Measurements from ENCODE around the gene ESYT2. TPM values are rescaled to one million over a fixed set of nuclear protein-coding genes. Genes with fewer than 3 reads are reported as not detected.

The ESYT2 gene
- total RNA-seq, 1 donor from 2014 or later, result 137 TPM

DNA sequence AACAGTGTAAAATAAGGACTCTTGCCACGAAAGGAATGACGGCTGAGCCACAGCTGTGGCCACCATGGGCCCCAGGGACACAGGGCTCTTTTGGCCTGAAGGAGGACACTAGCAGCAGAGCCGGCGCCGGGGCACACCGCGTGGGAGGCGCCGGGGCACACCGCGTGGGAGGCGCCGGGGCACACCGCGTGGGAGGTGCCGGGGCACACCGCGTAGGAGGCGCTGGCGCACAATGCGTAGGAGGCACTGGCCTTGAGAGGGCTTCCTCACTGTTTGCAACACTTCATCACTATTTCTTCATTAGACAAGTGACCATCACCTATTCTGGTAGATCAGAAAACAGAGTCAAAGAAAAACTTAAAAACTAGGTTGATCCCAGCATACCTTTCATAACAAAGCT, 23.4 kb downstream of the ESYT2 start:
- peak; percentile 67 for DNase-seq (ENCODE audit: low read depth)

DNA sequence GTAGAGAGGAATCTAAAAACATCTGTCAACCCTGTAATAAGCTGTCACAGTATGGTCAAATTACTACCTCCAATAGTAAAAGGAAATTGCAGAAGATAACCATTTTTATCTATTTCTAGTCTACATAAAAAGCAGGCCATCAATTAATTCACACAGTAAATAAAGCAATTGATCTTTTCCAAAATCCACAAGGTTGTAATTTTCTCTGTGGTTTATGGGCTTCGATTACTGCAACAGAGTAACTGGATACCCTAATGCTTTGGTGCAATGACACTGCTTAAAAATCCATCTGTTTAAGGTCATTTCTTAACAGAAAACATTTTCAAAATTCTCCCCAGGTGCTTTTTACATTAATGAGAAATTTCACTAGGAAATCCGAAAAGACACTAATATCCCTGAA, 23.9 kb downstream of the ESYT2 start:
- DNase-seq (ENCODE audit: low read depth), result no peak

GRCh38 chr7:158804335-158804734, 25.0 kb downstream of the ESYT2 start:
- DNase-seq (ENCODE audit: low read depth), result no peak

DNA sequence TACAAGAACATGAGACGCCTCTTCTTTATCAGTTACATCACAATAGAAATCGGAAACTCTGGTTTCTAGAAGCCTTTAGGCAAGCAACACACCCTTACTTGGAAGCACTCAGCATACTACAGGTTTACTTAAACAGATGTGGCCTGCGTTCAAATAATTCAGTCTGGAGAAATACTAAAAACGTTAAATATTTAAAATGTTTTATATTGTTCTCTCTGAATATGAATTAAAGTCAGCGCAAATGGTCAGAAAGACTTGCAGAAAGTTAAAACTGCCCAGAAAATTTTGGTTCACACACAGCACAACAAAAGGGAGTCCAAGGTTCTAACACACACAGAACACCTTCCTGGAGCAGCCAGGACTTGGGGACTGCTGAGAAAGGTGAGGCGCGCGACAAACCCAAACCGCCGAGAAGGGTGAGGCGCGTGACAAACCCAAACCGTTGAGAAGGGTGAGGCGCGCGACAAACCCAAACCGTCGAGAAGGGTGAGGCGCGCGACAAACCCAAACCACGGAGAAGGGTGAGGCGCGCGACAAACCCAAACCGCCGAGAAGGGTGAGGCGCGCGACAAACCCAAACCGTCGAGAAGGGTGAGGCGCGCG, 25.8 kb downstream of the ESYT2 start:
- no peak for DNase-seq (ENCODE audit: low read depth)

DNA sequence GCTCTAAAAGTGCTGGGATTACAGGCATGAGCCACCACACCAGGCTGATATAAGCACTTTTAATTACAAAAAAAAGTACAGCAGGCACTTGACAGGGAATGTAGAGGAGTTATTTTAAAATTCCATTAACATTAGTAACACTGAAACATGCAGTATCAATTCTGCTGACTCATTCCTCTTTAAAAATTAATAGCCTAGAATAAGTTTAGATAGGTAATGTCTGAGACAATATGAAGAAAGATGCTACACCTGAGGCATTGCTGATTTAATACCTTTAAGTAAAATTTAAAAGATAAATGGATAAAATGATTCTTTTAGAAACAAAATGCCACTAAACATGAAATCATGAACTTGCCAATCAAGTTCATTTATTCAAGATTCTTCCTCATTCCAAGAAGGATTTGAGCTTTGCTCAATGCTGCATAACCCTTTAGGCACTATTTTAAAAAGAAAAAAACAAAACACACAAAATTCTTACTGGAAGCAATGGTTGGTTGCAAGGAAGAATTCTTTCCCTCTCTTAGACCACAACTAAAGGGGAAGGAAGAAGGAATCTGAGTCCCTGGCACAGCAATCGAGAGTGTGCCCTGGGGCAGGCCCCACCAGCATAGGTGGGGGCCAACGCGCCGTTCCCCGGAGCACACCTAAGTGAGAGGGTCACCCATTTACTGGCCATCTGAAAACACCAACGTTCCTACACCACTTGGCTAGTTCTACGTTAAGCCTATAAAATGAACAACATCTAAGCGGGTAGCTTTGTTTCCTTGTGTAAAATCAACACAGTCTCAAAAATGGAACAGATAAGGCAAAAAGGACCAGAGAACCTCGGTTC, 26.6 kb downstream of the ESYT2 start:
- no peak for DNase-seq (ENCODE audit: low read depth)

GRCh38 chr7:158798741-158799140, 30.6 kb downstream of the ESYT2 start:
- DNase-seq (ENCODE audit: low read depth), result no peak

- no peak for DNase-seq (ENCODE audit: low read depth)
Observed at GRCh38 chr7:158796667-158797066, 32.6 kb downstream of the ESYT2 start.

DNA sequence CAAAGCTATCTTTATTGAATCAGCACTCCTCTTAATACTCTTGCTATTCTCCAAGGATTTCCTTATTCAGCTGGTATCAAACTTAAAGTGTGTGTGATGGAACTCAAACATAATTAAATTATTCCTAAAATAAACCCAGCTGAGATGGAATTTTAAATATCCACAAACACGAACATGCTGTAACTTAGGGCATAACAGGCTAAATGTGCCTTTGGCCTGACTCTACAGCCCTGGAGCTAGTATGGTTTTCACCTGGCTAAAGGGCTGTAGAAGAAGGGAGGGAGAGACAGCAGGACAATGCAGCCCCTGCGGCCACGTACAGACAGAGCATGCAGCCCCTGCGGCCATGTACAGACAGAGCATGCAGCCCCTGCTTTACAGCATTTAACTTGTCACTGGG, 34.0 kb downstream of the ESYT2 start:
- no peak for DNase-seq (ENCODE audit: low read depth)

DNA sequence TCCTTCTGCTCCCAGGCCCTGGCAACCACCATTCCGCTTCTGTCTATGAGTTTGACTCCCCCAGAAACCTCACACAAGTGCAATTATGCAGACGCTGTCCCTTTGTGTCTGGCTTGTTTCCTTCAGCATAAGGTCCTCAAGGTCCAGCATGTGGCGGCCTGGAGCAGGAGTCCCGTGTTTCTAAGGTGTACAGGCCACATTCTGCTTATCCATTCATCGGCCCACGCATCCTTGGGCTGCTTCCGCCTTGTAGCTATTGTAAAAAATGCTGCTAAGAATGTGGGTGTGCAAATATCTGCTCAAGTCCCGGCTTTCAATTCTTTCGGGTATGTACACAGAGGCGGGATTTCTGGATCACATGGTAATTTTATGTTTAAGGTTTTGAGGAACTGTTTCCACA, 38.2 kb downstream of the ESYT2 start:
- no peak for DNase-seq (ENCODE audit: low read depth)

DNA sequence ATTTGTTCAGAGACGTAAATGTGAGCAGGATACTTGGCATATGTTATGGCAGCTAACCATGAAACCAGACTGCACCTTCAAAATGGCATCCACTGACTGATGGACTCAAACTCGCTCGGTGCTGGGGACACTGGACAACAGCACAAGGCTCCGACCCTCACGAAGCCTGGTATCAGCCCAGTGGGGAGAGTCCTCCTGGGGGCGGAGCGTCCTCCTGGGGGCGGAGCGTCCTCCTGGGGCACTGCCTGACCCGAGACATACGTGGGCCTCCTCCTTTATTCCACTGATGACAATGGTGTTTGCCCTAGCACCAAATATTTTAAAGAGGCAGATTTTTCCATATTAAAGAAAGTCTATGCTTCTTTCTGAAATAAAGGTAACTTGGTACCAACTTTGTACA, 39.5 kb downstream of the ESYT2 start:
- DNase-seq (ENCODE audit: low read depth), result no peak

DNA sequence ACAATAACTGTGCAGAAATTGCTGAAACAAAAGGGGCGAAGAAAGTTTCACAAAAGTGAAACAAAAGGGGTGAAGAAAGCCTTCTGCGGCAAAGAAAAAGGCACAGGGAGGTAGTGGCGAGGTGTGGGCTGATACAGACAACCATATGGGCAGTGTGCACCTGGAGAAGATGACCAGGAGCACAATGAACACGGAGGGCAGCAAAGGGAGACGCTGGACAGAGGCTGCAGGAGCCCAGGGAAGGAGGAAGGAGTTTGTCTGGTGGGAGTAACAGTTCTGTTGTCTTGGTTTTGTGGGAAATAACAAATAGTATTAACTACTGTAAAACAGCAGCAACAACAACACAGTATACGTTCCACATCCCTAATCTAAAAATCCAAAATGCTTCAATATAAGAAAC, 42.4 kb downstream of the ESYT2 start:
- no peak for DNase-seq (ENCODE audit: low read depth)

- DNase-seq (ENCODE audit: low read depth), result no peak
Observed at GRCh38 chr7:158784270-158784669, 45.0 kb downstream of the ESYT2 start.

DNA sequence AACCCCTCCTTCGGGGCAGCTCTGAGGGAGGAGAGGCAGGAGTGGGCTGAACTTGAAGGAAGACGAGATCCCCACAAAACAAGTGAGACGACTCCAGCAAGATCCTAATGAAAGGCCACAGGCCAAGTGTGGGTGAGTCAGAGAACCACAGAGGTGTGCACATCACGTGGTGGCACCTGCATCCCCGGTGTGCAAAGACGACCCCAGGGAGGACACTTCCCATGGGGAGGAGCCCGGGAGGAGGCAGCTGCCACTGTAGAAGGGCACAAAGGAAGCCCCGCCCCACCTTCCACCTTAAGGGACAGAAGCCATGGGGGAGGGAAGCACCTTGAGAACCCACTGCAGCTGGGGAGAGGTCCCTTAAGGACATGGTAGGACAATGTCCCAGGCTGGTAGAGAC, 45.7 kb downstream of the ESYT2 start:
- peak; percentile 18 for DNase-seq (ENCODE audit: low read depth)

GRCh38 chr7:158782761-158783401, 46.4 kb downstream of the ESYT2 start:
- peak; percentile 95 for DNase-seq (ENCODE audit: low read depth)

- no peak for DNase-seq (ENCODE audit: low read depth)
Observed at GRCh38 chr7:158781974-158782664, 47.2 kb downstream of the ESYT2 start.

GRCh38 chr7:158781217-158781973, 47.9 kb downstream of the ESYT2 start:
- no peak for DNase-seq (ENCODE audit: low read depth)

DNA sequence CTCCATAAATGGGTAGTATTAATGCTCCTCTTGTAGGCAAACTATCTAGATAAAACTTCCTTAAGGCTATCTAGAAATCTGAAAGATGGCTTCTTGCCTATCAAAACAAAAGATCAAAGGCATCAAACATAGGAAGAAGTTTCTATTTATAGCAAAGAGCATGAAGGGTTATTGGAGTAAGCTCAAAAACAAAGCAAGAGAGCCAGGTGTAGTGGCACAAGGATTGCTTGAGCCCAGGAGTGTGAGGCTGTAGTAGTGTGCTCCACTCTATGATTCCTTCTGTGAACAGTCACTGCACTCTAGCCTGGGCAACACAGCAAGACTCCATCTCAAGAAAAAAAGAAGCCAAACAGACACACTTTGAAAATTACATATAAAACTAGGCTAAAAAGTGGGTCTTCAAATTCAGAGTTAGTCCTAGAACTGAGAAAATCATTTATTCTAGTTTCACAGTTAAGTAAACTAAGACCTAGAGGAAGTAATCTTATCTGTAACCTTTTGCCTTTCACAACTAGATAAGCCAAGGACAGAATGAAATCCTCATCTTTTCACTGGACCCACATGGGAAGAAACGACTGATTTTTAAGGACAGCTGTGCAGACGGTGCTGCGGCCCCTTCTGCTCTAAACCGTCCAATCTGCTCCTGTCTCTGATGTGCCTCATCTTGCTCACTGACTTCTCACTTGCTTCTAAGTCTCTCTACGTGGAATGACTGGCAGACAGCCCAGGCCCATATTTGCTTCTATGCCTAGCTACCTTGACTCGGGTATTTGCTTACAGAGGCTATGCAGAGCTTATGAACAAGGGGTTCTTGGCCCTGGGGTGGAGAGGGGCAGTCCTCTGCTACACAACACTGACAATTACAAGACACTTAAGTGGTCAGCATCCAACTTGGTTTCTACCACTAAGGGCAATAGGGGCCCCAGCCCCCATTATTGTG, 50.0 kb downstream of the ESYT2 start:
- DNase-seq (ENCODE audit: low read depth), result no peak

- DNase-seq (ENCODE audit: low read depth), result peak; percentile 11
Observed at GRCh38 chr7:158778471-158778870, 50.8 kb downstream of the ESYT2 start.

DNA sequence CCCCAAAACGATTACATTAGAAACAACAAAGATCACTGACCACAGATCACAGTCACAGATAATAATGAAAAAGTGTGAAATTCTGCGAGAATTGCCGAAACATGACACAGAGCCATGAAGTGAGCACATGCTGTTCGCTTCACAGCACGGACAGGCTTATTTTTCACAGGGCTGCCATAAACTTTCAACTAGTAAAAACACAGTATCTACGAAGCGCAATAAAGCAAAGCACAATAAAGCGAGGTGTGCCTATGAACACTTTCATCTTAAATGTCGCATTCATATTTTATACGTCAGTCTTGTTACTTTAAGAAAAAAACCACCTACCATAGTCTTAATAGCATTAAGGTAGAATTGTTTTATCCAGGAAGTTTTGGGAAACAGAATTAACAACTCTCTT, 51.5 kb downstream of the ESYT2 start:
- DNase-seq (ENCODE audit: low read depth), result no peak

DNA sequence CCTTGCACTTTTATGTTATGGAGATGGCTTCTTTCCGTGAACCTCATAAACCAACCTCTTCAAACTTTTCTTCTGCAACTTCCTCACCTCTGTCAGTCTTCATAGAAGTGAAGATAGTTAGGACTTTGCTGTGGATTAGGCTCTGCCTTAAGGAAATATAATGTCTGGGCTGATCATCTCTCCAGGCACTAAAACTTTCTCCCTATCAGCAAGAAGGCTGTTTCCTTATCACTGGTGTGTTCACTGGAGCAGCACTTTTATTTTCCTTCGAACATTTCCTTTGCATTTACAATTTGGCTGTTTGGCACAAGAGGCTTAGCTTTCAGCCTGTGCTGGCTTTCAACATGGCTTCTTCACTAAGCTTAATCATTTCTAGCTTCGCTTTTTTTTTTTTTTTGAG, 52.8 kb downstream of the ESYT2 start:
- DNase-seq (ENCODE audit: low read depth), result no peak
